Glutamatergic neuron (in vitro differentiated cells): ENCODE results near the gene ARL6IP6. TPM values are rescaled to one million over a fixed set of nuclear protein-coding genes. Genes with fewer than 3 reads are reported as not detected.

Source experiments
- DNase-seq: peaks from one replicate; pipeline ENCODE4 v3.0.0; 2022
- H3K27ac Mint-ChIP-seq: one replicate; pipeline ENCODE4 v1.8.0; 2020; ENCODE audit warnings: mild to moderate bottlenecking, mixed read lengths, inconsistent platforms; ENCODE audit not compliant: unreplicated experiment
- H3K27me3 Mint-ChIP-seq: one replicate; pipeline ENCODE4 v1.8.0; 2020; ENCODE audit warnings: mild to moderate bottlenecking, moderate library complexity, mixed read lengths, inconsistent platforms; ENCODE audit not compliant: unreplicated experiment
- H3K36me3 Mint-ChIP-seq: one replicate; pipeline ENCODE4 v1.8.0; 2020; ENCODE audit warnings: mild to moderate bottlenecking, mixed read lengths, inconsistent platforms; ENCODE audit not compliant: unreplicated experiment
- H3K4me1 Mint-ChIP-seq: one replicate; pipeline ENCODE4 v1.8.0; 2020; ENCODE audit warnings: mild to moderate bottlenecking, low read depth, mixed read lengths, inconsistent platforms; ENCODE audit not compliant: unreplicated experiment
- H3K4me3 Mint-ChIP-seq: one replicate; pipeline ENCODE4 v1.8.0; 2020; ENCODE audit warnings: mild to moderate bottlenecking, mixed read lengths, inconsistent platforms; ENCODE audit not compliant: unreplicated experiment
- H3K9me3 Mint-ChIP-seq: one replicate; pipeline ENCODE4 v1.8.0; 2020; ENCODE audit warnings: mild to moderate bottlenecking, moderate library complexity, mixed read lengths, inconsistent platforms; ENCODE audit not compliant: unreplicated experiment
- CTCF ChIP-seq: fragments of 200-600 bp; sonication (generic); IDR thresholded peaks from one replicate; pipeline ENCODE4 v1.5.0; 2021; ENCODE audit not compliant: partially characterized antibody, unreplicated experiment
- long read RNA-seq: library from polyadenylated mRNA; unstranded; transcript quantifications from one replicate; pipeline ENCODE4 v2.0.0, GENCODE V29; 2020; ENCODE audit not compliant: unreplicated experiment
- total RNA-seq: library from RNA; stranded (reverse); fragmentation: NEBNext Ultra II Directional; extraction: Animal tissue kit (Norgen Biotek cat#: 25700); gene quantifications from one replicate; pipeline ENCODE4 v1.2.1, GENCODE V29; 2021; ENCODE audit not compliant: unreplicated experiment

ARL6IP6 gene
- total RNA-seq = 26.4 TPM
- long read RNA-seq, transcript ARL6IP6-201 (4 exons, 2,805 nt) = major isoform, 39 of 46 reads
- long read RNA-seq, partial matches to known transcripts = 0 of 46 reads
- long read RNA-seq, other reads (novel, unspliced or antisense) = 7 of 46 reads

- Mint-ChIP-seq H3K27ac (peak within 1 kb of the TSS; percentile 99), H3K36me3 (peaks cover 7% of the 10 kb centered on the region), H3K9me3 (peaks cover 10% of the 10 kb centered on the region), H3K4me3 (peak within 1 kb of the TSS; percentile 100), H3K4me1 (peaks cover 17% of the 10 kb centered on the region), H3K27me3 (peaks cover 13% of the 10 kb centered on the region)
- peak; percentile 96 for DNase-seq
- TF ChIP-seq CTCF = no peak
Measured at GRCh38 chr2:152718076-152718908, at the start of gene ARL6IP6. TSS of gene ARL6IP6 (plus strand) at chr2:152718620. CDS start at chr2:152718625, 5 bp downstream.

- Mint-ChIP-seq H3K4me3 (no peak overlapping the region), H3K36me3 (no peaks in the 10 kb centered on the region), H3K4me1 (no peaks in the 10 kb centered on the region), H3K27ac (no peak overlapping the region), H3K9me3 (no peaks in the 10 kb centered on the region), H3K27me3 (no peaks in the 10 kb centered on the region)
- DNase-seq = no peak
- no peak for TF ChIP-seq CTCF
Measured at GRCh38 chr2:152674334-152674733, 44.1 kb upstream of the ARL6IP6 start.

DNA sequence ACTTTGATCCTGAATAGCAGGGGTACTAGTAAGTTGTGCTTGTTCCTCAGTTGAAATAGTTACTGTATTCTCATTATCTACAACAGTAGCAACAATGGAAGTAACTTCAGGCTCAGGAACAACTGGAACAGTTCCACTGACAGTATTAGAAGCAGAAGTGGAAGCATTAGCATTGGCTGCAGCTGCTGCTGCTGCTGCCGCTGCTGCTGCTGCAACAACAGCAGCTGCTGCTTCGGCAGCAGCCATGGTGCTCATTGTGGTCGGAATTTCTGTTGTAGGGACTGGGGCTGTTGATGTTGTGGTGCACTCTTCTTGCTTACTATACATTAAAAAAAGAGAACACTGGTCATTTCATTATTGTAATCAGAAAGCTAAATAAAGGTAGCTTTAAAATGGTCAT, 42.0 kb upstream of the ARL6IP6 start:
- Mint-ChIP-seq H3K27me3 (no peaks in the 10 kb centered on the region), H3K36me3 (no peaks in the 10 kb centered on the region), H3K4me3 (no peak overlapping the region), H3K9me3 (no peaks in the 10 kb centered on the region), H3K4me1 (no peaks in the 10 kb centered on the region), H3K27ac (no peak overlapping the region)
- TF ChIP-seq CTCF = no peak
- DNase-seq = no peak

DNA sequence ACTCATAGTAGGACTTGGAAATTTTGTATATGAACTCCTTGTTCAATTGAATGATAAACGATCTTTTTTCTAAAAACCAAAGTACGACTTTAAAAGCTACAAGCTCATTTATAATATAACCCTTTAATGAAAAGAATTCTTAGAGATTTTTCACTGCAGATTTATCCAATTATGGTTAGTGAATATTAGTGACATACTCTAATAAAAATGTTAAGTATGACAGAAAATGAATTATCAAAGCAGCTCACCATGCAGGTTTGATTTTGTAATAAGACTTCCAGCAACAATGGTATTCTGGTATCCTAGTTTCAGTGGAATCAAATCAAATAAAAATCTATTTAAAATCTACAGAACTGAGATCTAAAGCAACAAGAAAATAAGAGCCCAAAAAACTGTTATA, 39.6 kb upstream of the ARL6IP6 start:
- TF ChIP-seq CTCF = no peak
- DNase-seq = no peak
- no peaks in the 10 kb centered on the region for H3K4me1 Mint-ChIP-seq
- H3K9me3 Mint-ChIP-seq = no peaks in the 10 kb centered on the region
- H3K27ac Mint-ChIP-seq = no peak overlapping the region
- H3K4me3 Mint-ChIP-seq = no peak overlapping the region
- H3K27me3 Mint-ChIP-seq = no peaks in the 10 kb centered on the region
- no peaks in the 10 kb centered on the region for H3K36me3 Mint-ChIP-seq

DNA sequence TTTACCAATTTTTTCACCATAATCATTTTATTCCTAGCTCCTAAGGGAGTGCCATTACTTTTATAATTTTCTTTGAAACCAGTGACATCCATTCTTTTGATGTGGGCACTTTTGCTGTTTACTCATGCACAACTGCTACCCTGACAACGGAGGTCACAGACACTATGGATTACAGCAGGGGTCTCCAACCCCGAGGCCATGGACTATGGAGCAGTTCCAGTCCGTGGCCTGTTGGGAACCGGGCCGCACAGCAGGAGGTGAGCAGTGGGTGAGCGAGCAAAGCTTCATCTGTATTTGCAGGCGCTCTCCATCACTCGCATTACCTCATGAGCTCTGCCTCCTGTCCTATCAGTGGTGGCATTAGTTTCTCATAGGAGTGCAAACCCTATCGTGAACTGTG, 35.8 kb upstream of the ARL6IP6 start:
- no peak for TF ChIP-seq CTCF
- Mint-ChIP-seq H3K4me1 (no peaks in the 10 kb centered on the region), H3K27me3 (no peaks in the 10 kb centered on the region), H3K9me3 (no peaks in the 10 kb centered on the region), H3K27ac (no peak overlapping the region), H3K4me3 (no peak overlapping the region), H3K36me3 (no peaks in the 10 kb centered on the region)
- no peak for DNase-seq
